Measurements from ENCODE around the gene ZFR. TPM values are rescaled to one million over a fixed set of nuclear protein-coding genes. Genes with fewer than 3 reads are reported as not detected.

The ZFR gene
- total and polyA plus RNA-seq, 11 donors: 18.2 to 79.9 (median 57.8) TPM

DNA sequence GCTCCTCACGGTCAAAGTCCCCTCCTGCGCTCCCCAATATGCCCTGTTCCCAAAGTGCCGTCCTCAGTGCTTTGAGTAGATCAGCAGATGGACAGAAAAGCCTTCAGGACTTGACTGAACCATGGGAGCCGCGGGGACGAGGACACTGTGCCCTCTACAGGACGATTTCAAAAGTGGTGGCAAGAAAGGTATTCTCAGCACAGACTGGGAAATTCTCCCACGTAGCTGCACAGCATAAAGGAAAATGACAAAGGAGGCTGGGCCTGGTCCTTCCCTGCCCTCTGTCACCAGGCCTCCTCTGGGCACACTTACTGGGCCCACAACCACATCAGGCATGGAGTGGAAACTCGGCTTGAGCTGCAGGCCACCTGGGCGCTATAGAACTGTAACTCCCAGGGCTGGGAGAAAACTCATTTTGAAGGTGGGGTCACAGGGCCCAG lies 115.1 kb downstream of the ZFR start:
- no peak overlapping the region for H3K4me3 ChIP-seq
- 24 to 31% (median 26%) methylated on average over 10 of the region's 10 CpGs for WGBS, 4 donors
- no peaks in the 10 kb centered on the region for H3K27me3 ChIP-seq
- no peaks in the 10 kb centered on the region for H3K9me3 ChIP-seq
- intact Hi-C loops (cut with DNase I): loop anchor here in 8 of 10 donors (1.0 to 5.0 kb wide), 3 partner anchors 97 kb away; no protein-coding TSS in a partner anchor
- H3K27ac ChIP-seq: no peak overlapping the region
- TF ChIP-seq POLR2A (IDR thresholded peaks at IDR 0.05): no peak
- TF ChIP-seq, protein P1, sequence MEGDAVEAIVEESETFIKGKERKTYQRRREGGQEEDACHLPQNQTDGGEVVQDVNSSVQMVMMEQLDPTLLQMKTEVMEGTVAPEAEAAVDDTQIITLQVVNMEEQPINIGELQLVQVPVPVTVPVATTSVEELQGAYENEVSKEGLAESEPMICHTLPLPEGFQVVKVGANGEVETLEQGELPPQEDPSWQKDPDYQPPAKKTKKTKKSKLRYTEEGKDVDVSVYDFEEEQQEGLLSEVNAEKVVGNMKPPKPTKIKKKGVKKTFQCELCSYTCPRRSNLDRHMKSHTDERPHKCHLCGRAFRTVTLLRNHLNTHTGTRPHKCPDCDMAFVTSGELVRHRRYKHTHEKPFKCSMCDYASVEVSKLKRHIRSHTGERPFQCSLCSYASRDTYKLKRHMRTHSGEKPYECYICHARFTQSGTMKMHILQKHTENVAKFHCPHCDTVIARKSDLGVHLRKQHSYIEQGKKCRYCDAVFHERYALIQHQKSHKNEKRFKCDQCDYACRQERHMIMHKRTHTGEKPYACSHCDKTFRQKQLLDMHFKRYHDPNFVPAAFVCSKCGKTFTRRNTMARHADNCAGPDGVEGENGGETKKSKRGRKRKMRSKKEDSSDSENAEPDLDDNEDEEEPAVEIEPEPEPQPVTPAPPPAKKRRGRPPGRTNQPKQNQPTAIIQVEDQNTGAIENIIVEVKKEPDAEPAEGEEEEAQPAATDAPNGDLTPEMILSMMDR (IDR thresholded peaks at IDR 0.05): peak; percentile 58 to 81 (median 74)
- ATAC-seq (peak; percentile 70 to 94 (median 92)), DNase-seq (peak; percentile 51 to 68 (median 60))
- H3K36me3 ChIP-seq: no peaks in the 10 kb centered on the region
- peaks cover 0 to 14% (median 0%) of the 10 kb centered on the region in 12 donors for H3K4me1 ChIP-seq

DNA sequence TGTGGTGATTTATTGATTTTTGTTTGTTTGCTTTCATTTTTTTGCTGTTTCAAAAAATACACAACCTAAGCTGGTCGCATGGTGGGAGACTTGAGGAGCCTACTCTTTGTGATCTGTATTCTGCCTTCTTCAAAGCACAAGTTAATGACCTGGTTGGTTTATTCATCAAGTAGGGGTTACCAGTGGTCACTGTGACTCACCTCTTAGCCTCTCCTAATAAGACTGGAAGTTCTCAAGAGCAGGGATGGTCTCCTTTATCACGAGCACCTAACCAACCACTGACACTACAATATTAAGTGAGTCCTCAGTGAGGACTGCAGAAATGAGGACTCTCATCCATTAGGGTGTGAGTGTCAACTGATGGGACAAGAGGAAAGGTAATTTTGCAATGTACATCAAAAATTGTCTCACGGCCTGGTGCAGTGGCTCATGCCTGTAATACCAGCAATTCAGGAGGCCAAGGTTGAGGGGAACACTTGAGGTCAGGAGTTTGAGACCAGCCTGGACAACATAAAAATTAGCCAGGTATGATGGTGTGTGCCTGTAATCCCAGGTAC lies 118.2 kb downstream of the ZFR start:
- intact Hi-C loops (cut with DNase I): loop anchor here in 1 of 10 donors (5.0 kb wide), 1 partner anchor 94 kb away; no protein-coding TSS in a partner anchor
- Histone ChIP-seq H3K27me3 (no peaks in the 10 kb centered on the region), H3K9me3 (peaks cover 0 to 10% (median 0%) of the 10 kb centered on the region in 12 donors), H3K36me3 (no peaks in the 10 kb centered on the region), H3K4me3 (no peak overlapping the region), H3K4me1 (peaks cover 0 to 14% (median 0%) of the 10 kb centered on the region in 12 donors), H3K27ac (no peak overlapping the region)
- no peak for TF ChIP-seq POLR2A (IDR thresholded peaks at IDR 0.05)
- TF ChIP-seq, protein P1 (IDR thresholded peaks at IDR 0.05): no peak
- 95 to 98% (median 97%) methylated on average over 3 of the region's 3 CpGs for WGBS, 4 donors
- DNase-seq (no peak), ATAC-seq (no peak)

DNA sequence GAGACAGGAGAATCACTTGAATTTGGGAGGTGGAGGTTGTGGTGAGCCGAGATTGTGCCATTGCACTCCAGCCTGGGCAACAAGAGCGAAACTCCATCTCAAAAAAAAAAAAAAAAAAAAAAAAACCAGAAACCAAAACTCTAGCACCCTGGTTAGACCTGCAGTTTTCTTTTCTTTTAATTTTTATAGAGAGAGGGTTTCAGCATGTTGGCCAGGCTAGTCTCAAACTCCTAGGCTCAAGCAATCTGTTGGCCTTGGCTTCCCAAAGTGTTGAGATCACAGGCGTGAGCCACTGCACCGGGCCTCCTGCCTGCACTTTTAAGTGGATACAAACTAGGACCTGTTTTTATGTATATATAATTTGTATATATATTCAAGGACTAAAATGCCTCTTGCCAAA lies 118.9 kb downstream of the ZFR start:
- intact Hi-C loops (cut with DNase I): loop anchor here in 1 of 10 donors (5.0 kb wide), 1 partner anchor 93 kb away; no protein-coding TSS in a partner anchor
- DNase-seq (no peak), ATAC-seq (no peak)
- 84 to 97% (median 90%) methylated on average over 4 of the region's 4 CpGs for WGBS, 4 donors
- TF ChIP-seq, protein P1 (IDR thresholded peaks at IDR 0.05): no peak
- TF ChIP-seq POLR2A (IDR thresholded peaks at IDR 0.05): no peak
- Histone ChIP-seq H3K27ac (no peak overlapping the region), H3K4me1 (peaks cover 0 to 14% (median 0%) of the 10 kb centered on the region in 12 donors), H3K4me3 (no peak overlapping the region), H3K36me3 (no peaks in the 10 kb centered on the region), H3K9me3 (peaks cover 0 to 10% (median 0%) of the 10 kb centered on the region in 12 donors), H3K27me3 (no peaks in the 10 kb centered on the region)

DNA sequence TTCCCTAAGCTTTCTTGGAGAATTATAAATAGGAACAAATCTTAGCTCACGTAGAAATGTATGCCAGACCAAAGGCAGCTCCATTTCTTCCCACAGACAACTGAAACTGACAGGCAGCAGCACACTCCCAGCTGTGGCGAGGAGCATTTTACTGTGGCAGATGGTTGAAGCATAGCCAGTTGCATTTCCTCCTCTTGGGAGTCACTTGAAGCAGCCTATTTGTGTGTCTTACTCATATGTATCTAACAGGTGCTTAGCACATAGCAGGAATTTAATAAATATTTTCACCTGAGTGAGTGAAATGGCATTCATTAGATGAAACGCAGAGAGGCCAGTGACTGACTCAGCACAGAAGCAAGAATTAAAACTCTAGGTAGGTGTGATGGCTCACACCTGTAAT lies 119.5 kb downstream of the ZFR start:
- 47 to 61% (median 58%) methylated on average over 3 of the region's 3 CpGs for WGBS, 4 donors
- H3K36me3 ChIP-seq: no peaks in the 10 kb centered on the region
- H3K9me3 ChIP-seq: peaks cover 0 to 10% (median 0%) of the 10 kb centered on the region in 12 donors
- TF ChIP-seq, protein P1 (IDR thresholded peaks at IDR 0.05): no peak
- TF ChIP-seq POLR2A (IDR thresholded peaks at IDR 0.05): no peak
- peaks cover 0 to 14% (median 0%) of the 10 kb centered on the region in 12 donors for H3K4me1 ChIP-seq
- no peak for DNase-seq
- ATAC-seq: peak in 1 of 4 donors; percentile 33
- intact Hi-C loops (cut with DNase I): loop anchor here in 1 of 10 donors (5.0 kb wide), 1 partner anchor 93 kb away; no protein-coding TSS in a partner anchor
- H3K27me3 ChIP-seq: no peaks in the 10 kb centered on the region
- H3K27ac ChIP-seq: no peak overlapping the region
- H3K4me3 ChIP-seq: no peak overlapping the region
